22Rv1 (cell line): ENCODE results near the gene CHID1.

Source experiments
- CTCF ChIP-seq: fragments of 450-650 bp; IDR thresholded peaks from 2 replicates; pipeline ENCODE4 v1.5.1; 2017; ENCODE audit warnings: mild to moderate bottlenecking
- ZFX ChIP-seq: fragments of 450-650 bp; IDR thresholded peaks from 2 replicates; pipeline ENCODE4 v1.6.1; 2017; ENCODE audit warnings: antibody characterized with exemption, borderline replicate concordance

- TF ChIP-seq CTCF, result no peak
- no peak for TF ChIP-seq ZFX
These were observed 34.3 kb upstream of the CHID1 start for GRCh38 chr11:944711-945470.
